OCI-M2 (cell line): ENCODE measurements around the gene DHX15.

Experiments
- DNase-seq: peaks from one replicate; lab custom pipeline; 2025; ENCODE audit not compliant: unreplicated experiment; lab: John Stamatoyannopoulos, UW

Gene DHX15

GRCh38 chr4:24495388-24495787, 89.0 kb downstream of the DHX15 start:
- no peak for DNase-seq

GRCh38 chr4:24489870-24490269, 94.5 kb downstream of the DHX15 start:
- DNase-seq, result no peak

- DNase-seq, result peak; percentile 31
Measured at GRCh38 chr4:24488399-24489164, 95.8 kb downstream of the DHX15 start.

GRCh38 chr4:24482871-24483270, 101.5 kb downstream of the DHX15 start:
- DNase-seq, result no peak

GRCh38 chr4:24477919-24478318, 106.4 kb downstream of the DHX15 start:
- DNase-seq, result no peak
